GM23248 (cell line): Measurements from ENCODE around the gene CHRM2. TPM values are rescaled to one million over a fixed set of nuclear protein-coding genes. Genes with fewer than 3 reads are reported as not detected.

ENCODE experiments used
- DNase-seq: peaks from one replicate; pipeline ENCODE4 v3.0.0-alpha.2; 2015
- H2AFZ ChIP-seq: fragments of 200-600 bp; sonication (generic); 2 replicates; pipeline ENCODE4 v1.6.1; 2016; ENCODE audit warnings: antibody characterized with exemption
- H3F3A ChIP-seq: fragments of 200-600 bp; sonication (generic); 2 replicates; pipeline ENCODE4 v1.6.1; 2016; ENCODE audit warnings: mild to moderate bottlenecking, antibody characterized with exemption, mixed run types; ENCODE audit not compliant: insufficient read depth
- H3K27ac ChIP-seq: fragments of 200-600 bp; sonication (generic); 2 replicates; pipeline ENCODE4 v1.5.1; 2016; ENCODE audit warnings: mild to moderate bottlenecking
- H3K27me3 ChIP-seq: fragments of 200-600 bp; sonication (generic); replicated peaks from 2 replicates; pipeline ENCODE4 v1.6.1; 2016; ENCODE audit warnings: mild to moderate bottlenecking; ENCODE audit not compliant: insufficient read depth
- H3K36me3 ChIP-seq: fragments of 200-600 bp; sonication (generic); 2 replicates; pipeline ENCODE4 v1.6.1; 2016; ENCODE audit warnings: low read depth, mild to moderate bottlenecking
- H3K4me1 ChIP-seq: fragments of 200-600 bp; sonication (generic); 2 replicates; pipeline ENCODE4 v1.6.1; 2016; ENCODE audit warnings: mild to moderate bottlenecking; ENCODE audit not compliant: insufficient read depth
- H3K4me2 ChIP-seq: fragments of 200-600 bp; sonication (generic); one replicate; pipeline ENCODE4 v1.6.1; 2016; ENCODE audit warnings: mild to moderate bottlenecking; ENCODE audit not compliant: unreplicated experiment
- H3K4me3 ChIP-seq: fragments of 200-600 bp; sonication (generic); 2 replicates; pipeline ENCODE4 v1.5.1; 2016; ENCODE audit warnings: mild to moderate bottlenecking
- H3K79me2 ChIP-seq: fragments of 200-600 bp; sonication (generic); 2 replicates; pipeline ENCODE4 v1.6.1; 2016; ENCODE audit warnings: mild to moderate bottlenecking; ENCODE audit not compliant: insufficient read depth
- H3K9ac ChIP-seq: fragments of 200-600 bp; sonication (generic); 2 replicates; pipeline ENCODE4 v1.6.1; 2016; ENCODE audit warnings: mild to moderate bottlenecking
- H3K9me2 ChIP-seq: fragments of 200-600 bp; sonication (generic); 2 replicates; pipeline ENCODE4 v1.6.1; 2016; ENCODE audit warnings: mixed run types, mild to moderate bottlenecking, moderate library complexity; ENCODE audit not compliant: insufficient read depth
- H3K9me3 ChIP-seq: fragments of 200-600 bp; sonication (generic); one replicate; pipeline ENCODE4 v1.6.1; 2017; ENCODE audit warnings: low read depth
- H4K20me1 ChIP-seq: fragments of 200-600 bp; sonication (generic); 2 replicates; pipeline ENCODE4 v1.6.0; 2016; ENCODE audit not compliant: insufficient read depth
- EZH2 ChIP-seq: fragments of 200-600 bp; sonication (generic); IDR thresholded peaks from 2 replicates; pipeline ENCODE4 v1.6.1; 2018; ENCODE audit warnings: antibody characterized with exemption, mild to moderate bottlenecking; ENCODE audit not compliant: insufficient read depth, poor library complexity, severe bottlenecking
- EZH2phosphoT487 ChIP-seq: fragments of 200-600 bp; sonication (generic); IDR thresholded peaks from 2 replicates; pipeline ENCODE4 v1.6.1; 2018; ENCODE audit warnings: antibody characterized with exemption, moderate library complexity, mild to moderate bottlenecking, low read depth; ENCODE audit not compliant: insufficient read depth
- WGBS, 2 experiments: methylation state at CpG; one replicate each; pipeline ENCODE4 v1.1.6; 2015 to 2017; ENCODE audit warnings: low lambda C conversion rate in 2 of 2, low coverage in 1 of 2; ENCODE audit errors: missing lambda C conversion rate in 2 of 2; 5-methylcytosine and 5-hydroxymethylcytosine counted together
- in situ Hi-C: fragments of 300-500 bp; cut with MboI; formaldehyde crosslinking; loops from 2 replicates; pipeline ENCODE4 v1.15.0; 2020
- polyA plus RNA-seq: library from polyadenylated mRNA; unstranded; fragments of >200 nt; fragmentation: Nextera tagmentation; extraction: Ambion mirVana; gene quantifications from 2 replicates; pipeline ENCODE4 v1.2.1, GENCODE V29; 2016
- total RNA-seq: library from RNA; depleted of rRNA; stranded (reverse); fragments of >200 nt; shearing (Covaris generic); gene quantifications from 2 replicates; pipeline ENCODE4 v1.2.3, GENCODE V29; 2014

Gene CHRM2
- total and polyA plus RNA-seq, 2 experiments from 2014 or later = 1.8 to 3.7 TPM

DNA sequence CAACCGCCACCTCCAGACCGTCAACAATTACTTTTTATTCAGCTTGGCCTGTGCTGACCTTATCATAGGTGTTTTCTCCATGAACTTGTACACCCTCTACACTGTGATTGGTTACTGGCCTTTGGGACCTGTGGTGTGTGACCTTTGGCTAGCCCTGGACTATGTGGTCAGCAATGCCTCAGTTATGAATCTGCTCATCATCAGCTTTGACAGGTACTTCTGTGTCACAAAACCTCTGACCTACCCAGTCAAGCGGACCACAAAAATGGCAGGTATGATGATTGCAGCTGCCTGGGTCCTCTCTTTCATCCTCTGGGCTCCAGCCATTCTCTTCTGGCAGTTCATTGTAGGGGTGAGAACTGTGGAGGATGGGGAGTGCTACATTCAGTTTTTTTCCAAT lies 146.6 kb downstream of the CHRM2 start:
- in situ Hi-C loops = no loop called here
- Histone ChIP-seq H3F3A (no peaks in the 10 kb centered on the region), H3K4me3 (no peak overlapping the region), H3K27ac (no peak overlapping the region), H3K36me3 (no peaks in the 10 kb centered on the region), H3K9me3 (no peaks in the 10 kb centered on the region), H3K9ac (no peak overlapping the region), H4K20me1 (no peaks in the 10 kb centered on the region), H3K4me2 (no peak overlapping the region), H3K4me1 (no peaks in the 10 kb centered on the region), H3K27me3 (no peaks in the 10 kb centered on the region), H3K9me2 (peaks cover 3% of the 10 kb centered on the region; the same call in 1 of the 2 replicates), H2AFZ (no peak overlapping the region), H3K79me2 (no peaks in the 10 kb centered on the region)
- no peak for DNase-seq
- 81 to 89% methylated on average over 3 of the region's 3 CpGs for WGBS, 2 experiments
- TF ChIP-seq EZH2phosphoT487 (no peak), EZH2 (no peak)

GRCh38 chr7:137017221-137017620 lies 148.8 kb downstream of the CHRM2 start:
- Histone ChIP-seq H3K4me2 (no peak overlapping the region), H3K27ac (no peak overlapping the region), H3K9ac (no peak overlapping the region), H3K79me2 (no peaks in the 10 kb centered on the region), H3K4me1 (no peaks in the 10 kb centered on the region), H2AFZ (no peak overlapping the region), H3K4me3 (no peak overlapping the region), H3K27me3 (no peaks in the 10 kb centered on the region), H3F3A (no peaks in the 10 kb centered on the region), H4K20me1 (no peaks in the 10 kb centered on the region), H3K9me3 (no peaks in the 10 kb centered on the region), H3K36me3 (no peaks in the 10 kb centered on the region), H3K9me2 (no peaks in the 10 kb centered on the region; the same call in 1 of the 2 replicates)
- TF ChIP-seq EZH2phosphoT487 = no peak
- TF ChIP-seq EZH2 = no peak
- in situ Hi-C loops = no loop called here
- WGBS, 2 experiments = 16 to 23% methylated on average over 1 of the region's 1 CpG
- DNase-seq = no peak

- Histone ChIP-seq H3K4me2 (no peak overlapping the region), H3K9me2 (no peaks in the 10 kb centered on the region; the same call in 1 of the 2 replicates), H3K36me3 (no peaks in the 10 kb centered on the region), H3K27ac (no peak overlapping the region), H3K4me1 (no peaks in the 10 kb centered on the region), H3K9ac (no peak overlapping the region), H3K9me3 (no peaks in the 10 kb centered on the region), H3F3A (no peaks in the 10 kb centered on the region), H3K79me2 (no peaks in the 10 kb centered on the region), H4K20me1 (no peaks in the 10 kb centered on the region), H3K27me3 (no peaks in the 10 kb centered on the region), H2AFZ (no peak overlapping the region), H3K4me3 (no peak overlapping the region)
- no peak for TF ChIP-seq EZH2phosphoT487
- TF ChIP-seq EZH2 = no peak
- no peak for DNase-seq
- in situ Hi-C loops = no loop called here
- 50 to 55% methylated on average over 3 of the region's 3 CpGs for WGBS, 2 experiments
Measured at GRCh38 chr7:137018468-137018867, 150.0 kb downstream of the CHRM2 start.

DNA sequence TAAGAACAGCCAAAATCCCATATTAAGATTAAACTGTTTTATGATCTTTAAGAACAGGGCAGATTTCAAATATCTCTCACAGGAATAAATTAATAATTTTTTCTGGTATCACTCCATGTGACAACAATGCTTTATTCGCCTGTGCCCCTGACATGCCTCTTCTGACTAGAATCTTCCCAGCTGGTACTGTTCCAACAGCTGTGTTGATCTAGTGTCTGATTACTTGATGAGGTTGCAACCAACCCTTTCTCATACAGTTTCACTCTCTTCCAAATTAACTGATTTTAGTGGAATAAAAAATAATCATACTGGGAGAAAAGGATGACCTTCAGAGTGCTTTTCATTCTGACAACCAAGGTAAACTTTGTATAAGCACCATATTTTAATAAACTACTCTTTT lies 151.9 kb downstream of the CHRM2 start:
- H3K9ac ChIP-seq = no peak overlapping the region
- no peaks in the 10 kb centered on the region for H4K20me1 ChIP-seq
- WGBS, 2 experiments = 56 to 60% methylated on average over 1 of the region's 1 CpG
- H3K36me3 ChIP-seq = no peaks in the 10 kb centered on the region
- no peak overlapping the region for H3K27ac ChIP-seq
- no peak for TF ChIP-seq EZH2
- TF ChIP-seq EZH2phosphoT487 = no peak
- H3K4me3 ChIP-seq = no peak overlapping the region
- H2AFZ ChIP-seq = no peak overlapping the region
- no peaks in the 10 kb centered on the region for H3K79me2 ChIP-seq
- H3K27me3 ChIP-seq = no peaks in the 10 kb centered on the region
- in situ Hi-C loops = no loop called here
- H3K9me3 ChIP-seq = no peaks in the 10 kb centered on the region
- no peak for DNase-seq
- H3K4me2 ChIP-seq = no peak overlapping the region
- no peaks in the 10 kb centered on the region for H3K9me2 ChIP-seq
- H3K4me1 ChIP-seq = no peaks in the 10 kb centered on the region
- no peaks in the 10 kb centered on the region for H3F3A ChIP-seq
